ENCODE measurements around the gene KIAA0513.

Gene KIAA0513

DNA sequence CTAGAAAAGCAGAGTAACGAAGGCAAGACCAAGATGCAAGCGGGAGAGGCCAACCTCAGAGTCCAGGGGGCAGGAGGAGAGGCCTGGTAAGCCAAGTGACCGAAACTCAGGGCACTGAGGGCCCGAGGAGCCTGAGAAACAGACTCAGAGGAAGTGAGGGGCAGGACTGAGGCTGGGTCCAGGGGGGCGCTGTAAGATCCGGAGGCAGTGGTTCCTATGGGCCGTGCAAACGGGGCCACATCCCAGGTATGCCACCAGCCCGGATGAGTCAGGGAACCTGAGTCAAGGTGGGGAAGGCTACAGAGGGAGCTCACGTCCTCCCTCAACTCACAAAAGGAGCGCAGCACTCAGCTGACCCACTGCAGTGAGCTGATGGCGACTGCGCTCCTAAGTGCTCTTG lies 24.5 kb upstream of the KIAA0513 start:
- Histone ChIP-seq H3K4me3 (replicated peaks; ENCODE audit: insufficient read depth, low read length) (no peak overlapping the region), H3K27ac (replicated peaks) (no peak overlapping the region), H3K27me3 (ENCODE audit: insufficient read depth, poor library complexity, severe bottlenecking) (no peaks in the 10 kb centered on the region)
- no peak for DNase-seq (ENCODE audit: low read depth in 1 of 2, low spot score in 1 of 2)
- TF ChIP-seq SPI1 (IDR thresholded peaks at IDR 0.05; ENCODE audit: borderline replicate concordance, low read depth) (no peak), POLR2AphosphoS5 (IDR thresholded peaks at IDR 0.05; ENCODE audit: low read depth) (no peak), GABPA (IDR thresholded peaks at IDR 0.05; ENCODE audit: low read depth) (no peak)
- TF ChIP-seq, protein P1, sequence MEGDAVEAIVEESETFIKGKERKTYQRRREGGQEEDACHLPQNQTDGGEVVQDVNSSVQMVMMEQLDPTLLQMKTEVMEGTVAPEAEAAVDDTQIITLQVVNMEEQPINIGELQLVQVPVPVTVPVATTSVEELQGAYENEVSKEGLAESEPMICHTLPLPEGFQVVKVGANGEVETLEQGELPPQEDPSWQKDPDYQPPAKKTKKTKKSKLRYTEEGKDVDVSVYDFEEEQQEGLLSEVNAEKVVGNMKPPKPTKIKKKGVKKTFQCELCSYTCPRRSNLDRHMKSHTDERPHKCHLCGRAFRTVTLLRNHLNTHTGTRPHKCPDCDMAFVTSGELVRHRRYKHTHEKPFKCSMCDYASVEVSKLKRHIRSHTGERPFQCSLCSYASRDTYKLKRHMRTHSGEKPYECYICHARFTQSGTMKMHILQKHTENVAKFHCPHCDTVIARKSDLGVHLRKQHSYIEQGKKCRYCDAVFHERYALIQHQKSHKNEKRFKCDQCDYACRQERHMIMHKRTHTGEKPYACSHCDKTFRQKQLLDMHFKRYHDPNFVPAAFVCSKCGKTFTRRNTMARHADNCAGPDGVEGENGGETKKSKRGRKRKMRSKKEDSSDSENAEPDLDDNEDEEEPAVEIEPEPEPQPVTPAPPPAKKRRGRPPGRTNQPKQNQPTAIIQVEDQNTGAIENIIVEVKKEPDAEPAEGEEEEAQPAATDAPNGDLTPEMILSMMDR (IDR thresholded peaks at IDR 0.05; ENCODE audit: insufficient read depth, low read length) = no peak
- TF ChIP-seq, protein P2, sequence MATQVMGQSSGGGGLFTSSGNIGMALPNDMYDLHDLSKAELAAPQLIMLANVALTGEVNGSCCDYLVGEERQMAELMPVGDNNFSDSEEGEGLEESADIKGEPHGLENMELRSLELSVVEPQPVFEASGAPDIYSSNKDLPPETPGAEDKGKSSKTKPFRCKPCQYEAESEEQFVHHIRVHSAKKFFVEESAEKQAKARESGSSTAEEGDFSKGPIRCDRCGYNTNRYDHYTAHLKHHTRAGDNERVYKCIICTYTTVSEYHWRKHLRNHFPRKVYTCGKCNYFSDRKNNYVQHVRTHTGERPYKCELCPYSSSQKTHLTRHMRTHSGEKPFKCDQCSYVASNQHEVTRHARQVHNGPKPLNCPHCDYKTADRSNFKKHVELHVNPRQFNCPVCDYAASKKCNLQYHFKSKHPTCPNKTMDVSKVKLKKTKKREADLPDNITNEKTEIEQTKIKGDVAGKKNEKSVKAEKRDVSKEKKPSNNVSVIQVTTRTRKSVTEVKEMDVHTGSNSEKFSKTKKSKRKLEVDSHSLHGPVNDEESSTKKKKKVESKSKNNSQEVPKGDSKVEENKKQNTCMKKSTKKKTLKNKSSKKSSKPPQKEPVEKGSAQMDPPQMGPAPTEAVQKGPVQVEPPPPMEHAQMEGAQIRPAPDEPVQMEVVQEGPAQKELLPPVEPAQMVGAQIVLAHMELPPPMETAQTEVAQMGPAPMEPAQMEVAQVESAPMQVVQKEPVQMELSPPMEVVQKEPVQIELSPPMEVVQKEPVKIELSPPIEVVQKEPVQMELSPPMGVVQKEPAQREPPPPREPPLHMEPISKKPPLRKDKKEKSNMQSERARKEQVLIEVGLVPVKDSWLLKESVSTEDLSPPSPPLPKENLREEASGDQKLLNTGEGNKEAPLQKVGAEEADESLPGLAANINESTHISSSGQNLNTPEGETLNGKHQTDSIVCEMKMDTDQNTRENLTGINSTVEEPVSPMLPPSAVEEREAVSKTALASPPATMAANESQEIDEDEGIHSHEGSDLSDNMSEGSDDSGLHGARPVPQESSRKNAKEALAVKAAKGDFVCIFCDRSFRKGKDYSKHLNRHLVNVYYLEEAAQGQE (IDR thresholded peaks at IDR 0.05; ENCODE audit: insufficient replicate concordance, low read depth) = no peak

DNA sequence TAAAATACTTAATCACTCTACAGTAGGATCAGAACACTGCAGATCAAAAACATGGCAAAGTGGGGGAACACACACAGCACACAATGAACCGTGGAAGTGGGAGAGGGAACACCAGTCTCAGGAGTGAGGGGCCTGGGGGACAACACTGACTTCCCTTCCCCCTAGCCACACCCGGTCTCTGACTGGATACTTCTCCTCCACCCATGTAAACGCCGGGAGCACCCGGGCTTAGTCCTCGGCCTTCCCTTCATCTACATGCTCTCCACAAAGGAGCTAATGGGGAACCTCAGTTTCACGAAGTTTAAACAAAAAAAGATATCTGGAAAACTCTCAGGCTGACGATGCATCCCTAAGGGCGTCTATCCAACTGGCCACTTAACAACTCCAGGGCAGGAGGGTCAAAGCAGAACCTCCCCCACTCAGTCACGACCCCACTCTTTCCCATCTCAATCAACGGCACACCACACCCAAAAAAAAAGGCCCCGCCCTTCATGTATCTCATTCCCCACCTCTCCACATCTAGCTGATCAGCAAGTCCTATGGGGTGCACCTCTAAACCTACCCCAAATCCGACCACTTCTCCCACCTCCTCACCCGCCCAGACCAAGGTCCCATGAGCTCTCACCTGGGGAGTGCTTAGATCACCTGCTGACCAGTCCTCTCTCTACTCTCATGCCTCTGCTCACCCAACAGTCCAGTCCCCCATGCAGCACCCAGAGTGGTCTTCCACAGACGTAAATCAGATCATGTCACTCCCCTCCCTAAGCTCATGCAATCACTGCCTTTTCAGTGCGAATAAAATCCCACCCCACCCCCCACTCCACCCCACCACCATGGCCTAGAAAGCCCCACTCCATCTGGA lies 23.6 kb upstream of the KIAA0513 start:
- no peak overlapping the region for H3K27ac ChIP-seq (replicated peaks)
- no peak for DNase-seq (ENCODE audit: low read depth in 1 of 2, low spot score in 1 of 2)
- H3K27me3 ChIP-seq (ENCODE audit: insufficient read depth, poor library complexity, severe bottlenecking) = no peaks in the 10 kb centered on the region
- no peak overlapping the region for H3K4me3 ChIP-seq (replicated peaks; ENCODE audit: insufficient read depth, low read length)
- TF ChIP-seq GABPA (IDR thresholded peaks at IDR 0.05; ENCODE audit: low read depth) (no peak), POLR2AphosphoS5 (IDR thresholded peaks at IDR 0.05; ENCODE audit: low read depth) (no peak), SPI1 (IDR thresholded peaks at IDR 0.05; ENCODE audit: borderline replicate concordance, low read depth) (no peak)
- TF ChIP-seq, protein P1 (IDR thresholded peaks at IDR 0.05; ENCODE audit: insufficient read depth, low read length) = no peak
- TF ChIP-seq, protein P2 (IDR thresholded peaks at IDR 0.05; ENCODE audit: insufficient replicate concordance, low read depth) = no peak

GRCh38 chr16:85004587-85005205 lies 22.9 kb upstream of the KIAA0513 start:
- no peak overlapping the region for H3K4me3 ChIP-seq (replicated peaks; ENCODE audit: insufficient read depth, low read length)
- H3K27ac ChIP-seq (replicated peaks) = no peak overlapping the region
- DNase-seq (ENCODE audit: low read depth in 1 of 2, low spot score in 1 of 2) = no peak

More at GRCh38 chr16:85004587-85005205, 22.9 kb upstream of the KIAA0513 start:
- no peaks in the 10 kb centered on the region for H3K27me3 ChIP-seq (ENCODE audit: insufficient read depth, poor library complexity, severe bottlenecking)
- TF ChIP-seq, protein P1 (IDR thresholded peaks at IDR 0.05; ENCODE audit: insufficient read depth, low read length) = no peak
- TF ChIP-seq GABPA (IDR thresholded peaks at IDR 0.05; ENCODE audit: low read depth) = no peak
- no peak for TF ChIP-seq SPI1 (IDR thresholded peaks at IDR 0.05; ENCODE audit: borderline replicate concordance, low read depth)
- TF ChIP-seq, protein P2 (IDR thresholded peaks at IDR 0.05; ENCODE audit: insufficient replicate concordance, low read depth) = no peak
- TF ChIP-seq POLR2AphosphoS5 (IDR thresholded peaks at IDR 0.05; ENCODE audit: low read depth) = no peak
